ENCODE results near the gene ZNF662. TPM values are rescaled to one million over a fixed set of nuclear protein-coding genes. Genes with fewer than 3 reads are reported as not detected.

The ZNF662 gene
- total RNA-seq, 2 experiments from 2014 or later, result not detected

DNA sequence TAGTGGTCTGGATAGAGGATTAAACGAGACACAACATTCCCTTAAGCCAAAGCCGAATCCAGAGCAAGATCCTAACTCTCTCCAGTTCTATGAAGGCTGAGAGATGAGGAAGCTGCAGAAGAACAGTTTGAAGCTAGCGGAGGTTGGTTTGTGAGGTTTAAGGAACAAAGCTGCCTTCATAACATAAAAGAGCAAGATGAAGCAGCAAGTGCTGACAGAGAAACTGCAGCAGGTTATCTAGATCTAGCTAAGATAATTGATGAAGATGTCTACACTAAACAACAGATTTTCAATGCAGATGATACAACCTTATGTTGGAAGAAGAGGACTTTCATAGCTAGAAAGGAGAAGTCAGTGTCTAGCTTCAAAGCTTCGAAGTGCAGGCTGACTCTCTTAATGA is 58.3 kb downstream of the ZNF662 start:
- Histone ChIP-seq H3K9me3 (ENCODE audit: low read length) (no peaks in the 10 kb centered on the region), H3K4me2 (ENCODE audit: low read length) (no peak overlapping the region), H2AFZ (ENCODE audit: low read length) (no peak overlapping the region), H3K27ac (ENCODE audit: low read depth, low read length, poor library complexity, severe bottlenecking) (no peak overlapping the region), H3K79me2 (ENCODE audit: insufficient read depth, low read depth, low read length) (no peaks in the 10 kb centered on the region), H3K9me2 (ENCODE audit: insufficient read depth, low read length) (no peaks in the 10 kb centered on the region), H4K20me1 (ENCODE audit: insufficient read depth, low read length) (no peaks in the 10 kb centered on the region), H3K36me3 (ENCODE audit: insufficient read depth, low read length) (no peaks in the 10 kb centered on the region), H3K4me3 (ENCODE audit: low read depth, low read length, poor library complexity, severe bottlenecking) (no peak overlapping the region), H3K4me1 (ENCODE audit: insufficient read depth, low read length, poor library complexity, severe bottlenecking) (no peaks in the 10 kb centered on the region)
- TF ChIP-seq EZH2phosphoT487 (IDR thresholded peaks at IDR 0.05; ENCODE audit: borderline replicate concordance, low read depth, low read length), result no peak
- TF ChIP-seq, protein P1, sequence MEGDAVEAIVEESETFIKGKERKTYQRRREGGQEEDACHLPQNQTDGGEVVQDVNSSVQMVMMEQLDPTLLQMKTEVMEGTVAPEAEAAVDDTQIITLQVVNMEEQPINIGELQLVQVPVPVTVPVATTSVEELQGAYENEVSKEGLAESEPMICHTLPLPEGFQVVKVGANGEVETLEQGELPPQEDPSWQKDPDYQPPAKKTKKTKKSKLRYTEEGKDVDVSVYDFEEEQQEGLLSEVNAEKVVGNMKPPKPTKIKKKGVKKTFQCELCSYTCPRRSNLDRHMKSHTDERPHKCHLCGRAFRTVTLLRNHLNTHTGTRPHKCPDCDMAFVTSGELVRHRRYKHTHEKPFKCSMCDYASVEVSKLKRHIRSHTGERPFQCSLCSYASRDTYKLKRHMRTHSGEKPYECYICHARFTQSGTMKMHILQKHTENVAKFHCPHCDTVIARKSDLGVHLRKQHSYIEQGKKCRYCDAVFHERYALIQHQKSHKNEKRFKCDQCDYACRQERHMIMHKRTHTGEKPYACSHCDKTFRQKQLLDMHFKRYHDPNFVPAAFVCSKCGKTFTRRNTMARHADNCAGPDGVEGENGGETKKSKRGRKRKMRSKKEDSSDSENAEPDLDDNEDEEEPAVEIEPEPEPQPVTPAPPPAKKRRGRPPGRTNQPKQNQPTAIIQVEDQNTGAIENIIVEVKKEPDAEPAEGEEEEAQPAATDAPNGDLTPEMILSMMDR (conservative IDR thresholded peaks at IDR 0.05; ENCODE audit: low read length), result no peak
- ChIA-PET CTCF (ENCODE audit: unreplicated experiment) (no interaction called here), POLR2A (no interaction called here)
- no peak for DNase-seq (ENCODE audit: low spot score)
- intact Hi-C loops (cut with micrococcal nuclease; ENCODE audit: unreplicated experiment), result loop anchor here (10.0 kb wide), 2 partner anchors 411 to 541 kb away; no protein-coding TSS in a partner anchor
- no TSS peak for BruUV-seq (replicated peaks)

Other genes starting within 250 kb of the ZNF662 start
- gene KLHL40, start 220.6 kb upstream of the ZNF662 start, total RNA-seq (2014; rRNA removed; shearing (Covaris generic)), result not detected in 2 replicates
- not detected in 2 replicates for gene KLHL40, start 220.6 kb upstream of the ZNF662 start, total RNA-seq (2022)
- gene HHATL, start 203.3 kb upstream of the ZNF662 start, total RNA-seq (2014; rRNA removed; shearing (Covaris generic)), result not detected in 2 replicates
- not detected in 2 replicates for gene HHATL, start 203.3 kb upstream of the ZNF662 start, total RNA-seq (2022)
- gene CCDC13, start 132.9 kb upstream of the ZNF662 start, total RNA-seq (2014; rRNA removed; shearing (Covaris generic)), result 0.21 and 1.4 TPM in 2 replicates
- not detected in 2 replicates for gene CCDC13, start 132.9 kb upstream of the ZNF662 start, total RNA-seq (2022)
- 57.9 and 60.4 TPM in 2 replicates for gene HIGD1A, start 101.7 kb upstream of the ZNF662 start, total RNA-seq (2014; rRNA removed; shearing (Covaris generic))
- 75.8 and 76.1 TPM in 2 replicates for gene HIGD1A, start 101.7 kb upstream of the ZNF662 start, total RNA-seq (2022)
- not detected in 2 replicates for gene ACKR2, start 96.7 kb upstream of the ZNF662 start, total RNA-seq (2014; rRNA removed; shearing (Covaris generic))
- gene ACKR2, start 96.7 kb upstream of the ZNF662 start, total RNA-seq (2022), result 2.0 and 2.9 TPM in 2 replicates
- gene CYP8B1, start 30.3 kb upstream of the ZNF662 start, total RNA-seq (2014; rRNA removed; shearing (Covaris generic)), result not detected in 2 replicates
- not detected in 2 replicates for gene CYP8B1, start 30.3 kb upstream of the ZNF662 start, total RNA-seq (2022)
- not detected in 2 replicates for gene GASK1A, start 73.2 kb downstream of the ZNF662 start, total RNA-seq (2014; rRNA removed; shearing (Covaris generic))
- gene GASK1A, start 73.2 kb downstream of the ZNF662 start, total RNA-seq (2022), result not detected in 2 replicates
- gene POMGNT2, start 199.9 kb downstream of the ZNF662 start, total RNA-seq (2014; rRNA removed; shearing (Covaris generic)), result not detected in 2 replicates
- not detected in 2 replicates for gene POMGNT2, start 199.9 kb downstream of the ZNF662 start, total RNA-seq (2022)

Data from OCI-LY7 (cell line).